A673 (cell line): ENCODE results near the gene MPPED2.

Experiments used
- EZH2 ChIP-seq: fragments of 200-600 bp; sonication (generic); IDR thresholded peaks from 2 replicates; pipeline ENCODE4 v1.6.1; 2017; ENCODE audit warnings: borderline replicate concordance, low read depth, mild to moderate bottlenecking, mixed read lengths, antibody characterized with exemption, low read length; ENCODE audit not compliant: poor library complexity, severe bottlenecking
- TF ChIP-seq, protein P1 (sequence below): fragments of 300-800, 200-600 bp; sonication (generic); conservative IDR thresholded peaks from 2 replicates; pipeline ENCODE4 v1.5.1; 2017; ENCODE audit warnings: low read depth, mild to moderate bottlenecking, antibody characterized with exemption, low read length, moderate library complexity, mixed read lengths

DNA sequence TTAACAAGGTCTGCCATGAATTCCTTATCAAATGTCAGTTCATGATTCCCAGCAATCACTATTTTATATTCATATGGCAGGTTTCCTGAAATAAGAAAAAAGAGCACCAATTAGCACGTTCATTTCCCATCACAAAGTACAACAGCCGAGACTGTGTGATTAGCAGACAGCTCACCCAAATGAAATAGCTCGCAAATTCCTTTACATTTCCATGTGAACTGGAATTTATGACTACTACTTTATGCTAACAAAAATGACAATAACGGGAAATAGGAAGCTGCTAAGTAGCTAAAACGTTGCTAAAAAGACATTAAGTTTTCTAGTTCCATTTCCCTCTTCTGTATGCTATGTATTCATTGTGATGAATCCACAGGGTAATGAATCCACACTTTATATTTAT is 90.7 kb downstream of the MPPED2 start:
- TF ChIP-seq, protein P1, sequence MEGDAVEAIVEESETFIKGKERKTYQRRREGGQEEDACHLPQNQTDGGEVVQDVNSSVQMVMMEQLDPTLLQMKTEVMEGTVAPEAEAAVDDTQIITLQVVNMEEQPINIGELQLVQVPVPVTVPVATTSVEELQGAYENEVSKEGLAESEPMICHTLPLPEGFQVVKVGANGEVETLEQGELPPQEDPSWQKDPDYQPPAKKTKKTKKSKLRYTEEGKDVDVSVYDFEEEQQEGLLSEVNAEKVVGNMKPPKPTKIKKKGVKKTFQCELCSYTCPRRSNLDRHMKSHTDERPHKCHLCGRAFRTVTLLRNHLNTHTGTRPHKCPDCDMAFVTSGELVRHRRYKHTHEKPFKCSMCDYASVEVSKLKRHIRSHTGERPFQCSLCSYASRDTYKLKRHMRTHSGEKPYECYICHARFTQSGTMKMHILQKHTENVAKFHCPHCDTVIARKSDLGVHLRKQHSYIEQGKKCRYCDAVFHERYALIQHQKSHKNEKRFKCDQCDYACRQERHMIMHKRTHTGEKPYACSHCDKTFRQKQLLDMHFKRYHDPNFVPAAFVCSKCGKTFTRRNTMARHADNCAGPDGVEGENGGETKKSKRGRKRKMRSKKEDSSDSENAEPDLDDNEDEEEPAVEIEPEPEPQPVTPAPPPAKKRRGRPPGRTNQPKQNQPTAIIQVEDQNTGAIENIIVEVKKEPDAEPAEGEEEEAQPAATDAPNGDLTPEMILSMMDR, result no peak
- TF ChIP-seq EZH2, result no peak
